Kidney (tissue), 14 donors: Measurements from ENCODE around the gene CRADD. TPM values are rescaled to one million over a fixed set of nuclear protein-coding genes. Genes with fewer than 3 reads are reported as not detected.
"Not testable (repeated sequence)": the region's sequence is repeated elsewhere in the genome, so short reads cannot be mapped to it uniquely, and the experiment has no call there.

Source experiments
- DNase-seq, 5 donors: peaks; one replicate each; pipeline ENCODE4 v3.0.0-alpha.2; 2013 to 2020
- FAIRE-seq: peaks from 2 replicates; lab custom pipeline; 2012; peaks lifted over from hg19 to GRCh38; lab: Jason Lieb, UNC
- H3K27ac ChIP-seq, 2 donors: one replicate each; pipeline ENCODE4 v1.7.0; 2013; ENCODE audit warnings: low read depth in 2 of 2, low read length in 2 of 2, inconsistent platforms in 1 of 2
- H3K27me3 ChIP-seq: one replicate; pipeline ENCODE4 v1.7.1; 2013; ENCODE audit warnings: low read length, inconsistent platforms; ENCODE audit not compliant: control insufficient read depth, insufficient read depth
- H3K36me3 ChIP-seq, 3 donors: one replicate each; pipeline versions ENCODE4 v1.7.0 to v1.7.1; 2013; ENCODE audit warnings: low read length in 3 of 3, control low read depth in 1 of 3, inconsistent platforms in 1 of 3; ENCODE audit not compliant: insufficient read depth in 3 of 3, control insufficient read depth in 2 of 3
- H3K4me1 ChIP-seq, 3 donors: one replicate each; pipeline versions ENCODE4 v1.7.0 to v1.7.1; 2013; ENCODE audit warnings: low read length in 3 of 3, inconsistent platforms in 1 of 3, low read depth in 1 of 3; ENCODE audit not compliant: control insufficient read depth in 2 of 3, insufficient read depth in 2 of 3
- H3K4me3 ChIP-seq, 3 donors: one replicate each; pipeline versions ENCODE4 v1.7.0 to v1.8.1; 2013; ENCODE audit warnings: low read length in 3 of 3, control low read depth in 1 of 3, inconsistent platforms in 1 of 3
- H3K9ac ChIP-seq, 3 donors: one replicate each; pipeline versions ENCODE4 v1.7.0 to v1.7.1; 2013; ENCODE audit warnings: low read length in 3 of 3, control low read depth in 1 of 3, inconsistent platforms in 1 of 3
- H3K9me3 ChIP-seq, 3 donors: one replicate each; pipeline versions ENCODE4 v1.7.0 to v1.7.1; 2013; ENCODE audit warnings: low read length in 3 of 3, control low read depth in 1 of 3, inconsistent platforms in 1 of 3; ENCODE audit not compliant: control insufficient read depth in 2 of 3, insufficient read depth in 1 of 3
- intact Hi-C: fragments of 100-400 bp; cut with DNase I; formaldehyde crosslinking; loops from one replicate; pipeline ENCODE4 v1.11.1; 2022
- polyA plus RNA-seq: library from polyadenylated mRNA; stranded (reverse); fragments of 350-450 nt; fragmentation: Illumina TruSeq; extraction: RNeasy Lipid Tissue Mini Kit (QIAGEN cat#74804); gene quantifications from one replicate; pipeline ENCODE4 v1.2.3, GENCODE V29; 2014; ENCODE audit warnings: low read depth, low replicate concordance; ENCODE audit not compliant: insufficient read depth
- total RNA-seq: library from RNA; stranded (reverse); fragmentation: NEBNext Ultra II Directional; extraction: Animal tissue kit (Norgen Biotek cat#: 25700); gene quantifications from one replicate; pipeline ENCODE4 v1.2.1, GENCODE V29; 2021
- TF ChIP-seq, protein P1 (sequence below): IDR thresholded peaks from 3 replicates; pipeline ENCODE4 v1.5.1; 2012; ENCODE audit warnings: mild to moderate bottlenecking, moderate library complexity, borderline replicate concordance; ENCODE audit not compliant: insufficient read depth; ENCODE audit errors: extremely low read depth
- donor health status: control.
- donor health status: control.
- donor health status: control.
- donor health status: control.
- donor health status: control.
- donor health status: DM: yes; HTN: yes; CAD: no.
- donor health status: Normal renal cell carcinoma (clear cell type).

Gene CRADD
- total and polyA plus RNA-seq, 2 donors from 2014 or later, result 19.1 to 28.8 TPM

DNA sequence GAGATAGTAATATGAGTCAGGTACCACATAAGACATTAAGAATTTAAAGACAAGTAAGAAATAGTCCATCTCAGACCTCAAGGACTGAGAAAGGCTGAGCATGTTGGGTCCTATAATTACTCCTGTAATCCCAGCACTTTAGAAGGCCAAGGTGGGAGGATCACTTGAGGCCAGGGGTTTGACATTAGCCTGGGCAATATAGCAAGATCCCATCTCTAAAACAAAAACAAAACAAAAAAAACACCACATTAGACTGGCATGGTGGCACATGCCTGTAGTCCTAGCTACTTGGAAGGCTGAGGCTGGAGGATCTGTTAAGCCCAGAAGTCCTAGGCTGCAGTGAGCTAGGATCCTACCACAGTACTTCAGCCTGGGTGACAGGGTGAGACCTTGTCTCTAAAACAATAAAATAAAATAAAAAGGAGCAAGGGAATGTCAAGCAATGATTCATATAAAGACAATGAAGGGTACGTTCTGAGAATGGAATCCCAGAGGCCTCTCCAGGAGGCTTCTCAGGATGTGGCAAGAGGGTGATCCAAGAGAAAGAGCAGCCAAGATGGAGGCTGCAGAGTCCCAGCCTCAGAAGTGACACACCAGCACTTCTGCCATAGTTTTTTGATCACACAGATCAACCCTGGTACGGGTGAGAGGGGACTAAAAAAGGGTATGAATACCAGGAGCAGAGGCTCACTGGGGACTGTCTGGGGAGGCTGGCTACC lies 206.4 kb downstream of the CRADD start:
- Histone ChIP-seq H3K9ac (no peak overlapping the region), H3K9me3 (no peaks in the 10 kb centered on the region), H3K27me3 (no peaks in the 10 kb centered on the region), H3K4me1 (peaks cover 0 to 2% (median 0%) of the 10 kb centered on the region in 3 donors), H3K4me3 (no peak overlapping the region), H3K27ac (no peak overlapping the region), H3K36me3 (no peaks in the 10 kb centered on the region)
- no peak for DNase-seq
- no peak for FAIRE-seq
- intact Hi-C loops, result no loop called here
- TF ChIP-seq, protein P1, sequence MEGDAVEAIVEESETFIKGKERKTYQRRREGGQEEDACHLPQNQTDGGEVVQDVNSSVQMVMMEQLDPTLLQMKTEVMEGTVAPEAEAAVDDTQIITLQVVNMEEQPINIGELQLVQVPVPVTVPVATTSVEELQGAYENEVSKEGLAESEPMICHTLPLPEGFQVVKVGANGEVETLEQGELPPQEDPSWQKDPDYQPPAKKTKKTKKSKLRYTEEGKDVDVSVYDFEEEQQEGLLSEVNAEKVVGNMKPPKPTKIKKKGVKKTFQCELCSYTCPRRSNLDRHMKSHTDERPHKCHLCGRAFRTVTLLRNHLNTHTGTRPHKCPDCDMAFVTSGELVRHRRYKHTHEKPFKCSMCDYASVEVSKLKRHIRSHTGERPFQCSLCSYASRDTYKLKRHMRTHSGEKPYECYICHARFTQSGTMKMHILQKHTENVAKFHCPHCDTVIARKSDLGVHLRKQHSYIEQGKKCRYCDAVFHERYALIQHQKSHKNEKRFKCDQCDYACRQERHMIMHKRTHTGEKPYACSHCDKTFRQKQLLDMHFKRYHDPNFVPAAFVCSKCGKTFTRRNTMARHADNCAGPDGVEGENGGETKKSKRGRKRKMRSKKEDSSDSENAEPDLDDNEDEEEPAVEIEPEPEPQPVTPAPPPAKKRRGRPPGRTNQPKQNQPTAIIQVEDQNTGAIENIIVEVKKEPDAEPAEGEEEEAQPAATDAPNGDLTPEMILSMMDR, result no peak

DNA sequence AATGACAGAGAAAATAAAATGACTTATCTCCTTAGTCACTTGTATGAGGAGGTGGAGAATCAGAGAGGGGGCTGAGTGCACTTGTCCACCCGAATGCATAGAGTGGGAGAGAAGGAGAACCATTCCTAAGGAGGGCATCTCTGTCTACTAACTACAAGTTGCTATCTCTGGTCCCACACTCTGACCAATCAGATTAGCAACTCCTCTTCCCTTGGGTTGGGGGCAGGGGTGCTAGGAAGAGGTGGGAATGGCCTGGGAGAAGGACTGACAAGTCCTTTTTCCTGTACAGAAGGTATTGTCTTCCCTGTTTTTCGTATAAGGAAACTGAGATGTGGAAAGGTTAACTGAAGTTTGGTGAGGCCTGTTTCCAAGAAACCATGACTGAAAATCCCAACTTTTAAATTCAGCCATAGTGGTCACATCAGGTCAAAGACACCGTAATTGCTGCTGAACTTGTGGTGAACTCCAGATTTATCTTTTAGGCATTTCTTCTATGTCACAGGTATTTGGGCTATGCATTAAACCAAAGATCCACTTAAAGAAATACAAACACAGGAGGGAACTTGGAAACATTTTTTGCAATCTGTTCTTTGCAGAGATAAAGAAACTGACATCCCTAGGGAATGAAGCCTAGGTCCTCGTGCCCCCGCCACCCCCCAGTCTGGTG lies 207.8 kb downstream of the CRADD start:
- Histone ChIP-seq H3K9ac (no peak overlapping the region), H3K36me3 (no peaks in the 10 kb centered on the region), H3K27ac (no peak overlapping the region), H3K4me3 (no peak overlapping the region), H3K4me1 (peaks cover 0 to 2% (median 0%) of the 10 kb centered on the region in 3 donors), H3K9me3 (no peaks in the 10 kb centered on the region), H3K27me3 (no peaks in the 10 kb centered on the region)
- FAIRE-seq, result no peak
- intact Hi-C loops, result no loop called here
- no peak for DNase-seq
- TF ChIP-seq, protein P1, result no peak

DNA sequence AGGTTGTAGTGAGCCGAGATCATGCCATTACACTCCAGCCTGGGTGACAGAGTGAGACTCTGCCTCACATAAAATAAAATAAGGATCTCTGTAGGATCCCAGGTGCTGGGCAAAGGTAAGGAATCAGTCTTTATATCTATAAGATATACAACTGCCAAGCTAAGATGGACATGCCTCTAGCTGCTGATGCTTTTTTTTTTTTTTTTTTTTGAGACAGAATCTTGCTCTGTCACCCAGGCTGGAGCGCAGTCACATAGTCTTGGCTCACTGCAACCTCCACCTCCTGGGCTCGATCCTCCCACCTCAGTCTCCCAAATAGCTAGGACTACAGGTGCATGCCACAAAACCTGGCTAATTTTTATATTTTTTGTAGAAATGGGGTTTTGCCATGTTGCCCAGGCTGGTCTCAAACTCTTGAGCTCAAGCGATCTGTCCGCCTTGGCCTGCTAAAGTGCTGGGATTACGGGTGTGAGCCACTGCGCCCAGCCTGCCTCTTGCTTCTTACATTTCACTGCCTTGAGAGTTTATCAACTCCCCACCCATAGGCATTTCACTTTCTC lies 208.9 kb downstream of the CRADD start:
- H3K4me3 ChIP-seq, H3K36me3 ChIP-seq, H3K27ac ChIP-seq, FAIRE-seq, H3K4me1 ChIP-seq, H3K9ac ChIP-seq, H3K9me3 ChIP-seq, H3K27me3 ChIP-seq, DNase-seq, intact Hi-C loops: not testable (repeated sequence)
